Lung (tissue), 12 donors: ENCODE data around the gene NCOA5. TPM values are rescaled to one million over a fixed set of nuclear protein-coding genes. Genes with fewer than 3 reads are reported as not detected.

Source experiments
- ATAC-seq: fragments of 200-7000 bp; cut with Tn5 transposase; one replicate; pipeline ENCODE4 v1.9.1; 2020; ENCODE audit warnings: moderate number of reproducible peaks; ENCODE audit not compliant: insufficient read depth, low FRiP score
- DNase-seq, 3 donors: peaks; one replicate each; pipeline ENCODE4 v3.0.0-alpha.2; 2013 to 2017
- H3K27ac ChIP-seq, 2 donors: one replicate each; pipeline ENCODE4 v1.5.1; 2013; ENCODE audit warnings: mild to moderate bottlenecking in 2 of 2, moderate library complexity in 2 of 2, control low read depth in 1 of 2, inconsistent platforms in 1 of 2, low read depth in 1 of 2, low read length in 1 of 2
- H3K27me3 ChIP-seq, 3 donors: one replicate each; pipeline ENCODE4 v1.5.1; 2013; ENCODE audit warnings: low read length in 2 of 3; ENCODE audit not compliant: control insufficient read depth in 3 of 3, insufficient read depth in 3 of 3
- H3K36me3 ChIP-seq, 4 donors: one replicate each; pipeline ENCODE4 v1.5.1; 2013; ENCODE audit warnings: low read length in 4 of 4, mild to moderate bottlenecking in 1 of 4, moderate library complexity in 1 of 4; ENCODE audit not compliant: control insufficient read depth in 4 of 4, insufficient read depth in 4 of 4
- H3K4me1 ChIP-seq, 5 donors: one replicate each; pipeline ENCODE4 v1.5.1; 2013; ENCODE audit warnings: low read length in 5 of 5, mild to moderate bottlenecking in 2 of 5, moderate library complexity in 1 of 5; ENCODE audit not compliant: control insufficient read depth in 5 of 5, insufficient read depth in 5 of 5
- H3K4me3 ChIP-seq: one replicate; pipeline ENCODE4 v1.5.1; 2013; ENCODE audit warnings: mild to moderate bottlenecking, control low read depth, moderate library complexity
- H3K9ac ChIP-seq, 2 donors: one replicate each; pipeline ENCODE4 v1.5.1; 2013; ENCODE audit warnings: low read length in 2 of 2, control low read depth in 1 of 2; ENCODE audit not compliant: insufficient read depth in 1 of 2
- H3K9me3 ChIP-seq, 4 donors: one replicate each; pipeline ENCODE4 v1.5.1; 2013; ENCODE audit warnings: low read length in 3 of 4, mild to moderate bottlenecking in 1 of 4, moderate library complexity in 1 of 4; ENCODE audit not compliant: control insufficient read depth in 4 of 4, insufficient read depth in 3 of 4
- WGBS, 2 donors: extraction: QIAGEN DNeasy Blood & Tissue Kit; methylation state at CpG; one replicate each; pipeline ENCODE4 v1.1.7; 2013; 5-methylcytosine and 5-hydroxymethylcytosine counted together
- polyA plus RNA-seq, 2 donors: library from polyadenylated mRNA; stranded (reverse); fragments of 200-250 nt; gene quantifications; one replicate each; pipeline ENCODE4 v1.2.1, GENCODE V29; 2013
- total RNA-seq, 2 donors: library from RNA; depleted of rRNA in 1 of 2; stranded (reverse); fragments of >200 nt in 1 of 2; gene quantifications; one replicate each; pipeline ENCODE4 v1.2.1, GENCODE V29; 2014 to 2021
- TF ChIP-seq, protein P1 (sequence below): IDR thresholded peaks from 2 replicates; pipeline ENCODE4 v1.5.1; 2012; ENCODE audit warnings: mild to moderate bottlenecking; ENCODE audit errors: control extremely low read depth, extremely low read depth
- donor health status: control.
- donor health status: control.
- donor health status: Bipolar disorder and iron deficiency.
- donor health status: healthy.
- donor health status: DM: yes; HTN: yes; CAD: no.

NCOA5 gene
- total and polyA plus RNA-seq, 4 donors = 11.1 to 24.2 (median 15.1) TPM

DNA sequence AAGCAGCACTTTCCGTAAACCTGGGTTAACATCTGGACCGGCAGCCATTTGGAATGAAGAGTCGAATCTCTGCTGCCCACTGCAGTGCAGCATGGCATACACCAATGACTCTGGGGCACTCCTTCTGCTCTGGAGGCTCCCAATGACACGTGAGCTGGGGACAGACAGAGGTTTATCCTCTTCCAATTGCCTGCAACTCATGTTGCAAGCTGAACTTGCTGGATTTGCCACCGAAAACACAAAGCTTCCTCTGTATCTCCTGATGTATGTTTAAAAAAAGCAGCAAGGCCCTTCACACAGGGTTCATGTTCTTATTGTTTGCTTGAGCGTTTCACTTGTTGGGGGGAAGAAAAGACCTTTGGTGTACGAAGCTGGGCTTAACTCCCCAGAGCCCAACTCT lies 10.8 kb downstream of the NCOA5 start:
- no peak overlapping the region for H3K9ac ChIP-seq
- no peak for DNase-seq
- ATAC-seq = no peak
- H3K27ac ChIP-seq = no peak overlapping the region
- TF ChIP-seq, protein P1, sequence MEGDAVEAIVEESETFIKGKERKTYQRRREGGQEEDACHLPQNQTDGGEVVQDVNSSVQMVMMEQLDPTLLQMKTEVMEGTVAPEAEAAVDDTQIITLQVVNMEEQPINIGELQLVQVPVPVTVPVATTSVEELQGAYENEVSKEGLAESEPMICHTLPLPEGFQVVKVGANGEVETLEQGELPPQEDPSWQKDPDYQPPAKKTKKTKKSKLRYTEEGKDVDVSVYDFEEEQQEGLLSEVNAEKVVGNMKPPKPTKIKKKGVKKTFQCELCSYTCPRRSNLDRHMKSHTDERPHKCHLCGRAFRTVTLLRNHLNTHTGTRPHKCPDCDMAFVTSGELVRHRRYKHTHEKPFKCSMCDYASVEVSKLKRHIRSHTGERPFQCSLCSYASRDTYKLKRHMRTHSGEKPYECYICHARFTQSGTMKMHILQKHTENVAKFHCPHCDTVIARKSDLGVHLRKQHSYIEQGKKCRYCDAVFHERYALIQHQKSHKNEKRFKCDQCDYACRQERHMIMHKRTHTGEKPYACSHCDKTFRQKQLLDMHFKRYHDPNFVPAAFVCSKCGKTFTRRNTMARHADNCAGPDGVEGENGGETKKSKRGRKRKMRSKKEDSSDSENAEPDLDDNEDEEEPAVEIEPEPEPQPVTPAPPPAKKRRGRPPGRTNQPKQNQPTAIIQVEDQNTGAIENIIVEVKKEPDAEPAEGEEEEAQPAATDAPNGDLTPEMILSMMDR = no peak
- H3K9me3 ChIP-seq = no peaks in the 10 kb centered on the region
- peaks cover 23 to 31% (median 26%) of the 10 kb centered on the region in 4 donors for H3K36me3 ChIP-seq
- H3K27me3 ChIP-seq = no peaks in the 10 kb centered on the region
- peaks cover 0 to 11% (median 5%) of the 10 kb centered on the region in 5 donors for H3K4me1 ChIP-seq
- no peak overlapping the region for H3K4me3 ChIP-seq
- 80 to 86% methylated on average over 7 of the region's 7 CpGs for WGBS, 2 donors

- Histone ChIP-seq H3K9ac (no peak overlapping the region), H3K27ac (no peak overlapping the region), H3K9me3 (no peaks in the 10 kb centered on the region), H3K4me1 (peaks cover 0 to 10% (median 2%) of the 10 kb centered on the region in 5 donors), H3K36me3 (peaks cover 23 to 39% (median 26%) of the 10 kb centered on the region in 4 donors), H3K27me3 (no peaks in the 10 kb centered on the region), H3K4me3 (no peak overlapping the region)
- TF ChIP-seq, protein P1 = no peak
- ATAC-seq (no peak), DNase-seq (no peak)
- WGBS, 2 donors = 95% methylated on average over 8 of the region's 8 CpGs
These were observed 12.0 kb downstream of the NCOA5 start for GRCh38 chr20:46077642-46078305.

GRCh38 chr20:46076806-46077205 lies 13.0 kb downstream of the NCOA5 start:
- no peaks in the 10 kb centered on the region for H3K27me3 ChIP-seq
- 86 to 94% methylated on average over 7 of the region's 7 CpGs for WGBS, 2 donors
- H3K9ac ChIP-seq = no peak overlapping the region
- peaks cover 23 to 42% (median 26%) of the 10 kb centered on the region in 4 donors for H3K36me3 ChIP-seq
- peaks cover 0 to 10% (median 0%) of the 10 kb centered on the region in 5 donors for H3K4me1 ChIP-seq
- no peak overlapping the region for H3K27ac ChIP-seq
- TF ChIP-seq, protein P1 = no peak
- H3K9me3 ChIP-seq = no peaks in the 10 kb centered on the region
- ATAC-seq (no peak), DNase-seq (no peak)
- H3K4me3 ChIP-seq = no peak overlapping the region
